ENCODE measurements around the gene RABL6.

Gene RABL6

DNA sequence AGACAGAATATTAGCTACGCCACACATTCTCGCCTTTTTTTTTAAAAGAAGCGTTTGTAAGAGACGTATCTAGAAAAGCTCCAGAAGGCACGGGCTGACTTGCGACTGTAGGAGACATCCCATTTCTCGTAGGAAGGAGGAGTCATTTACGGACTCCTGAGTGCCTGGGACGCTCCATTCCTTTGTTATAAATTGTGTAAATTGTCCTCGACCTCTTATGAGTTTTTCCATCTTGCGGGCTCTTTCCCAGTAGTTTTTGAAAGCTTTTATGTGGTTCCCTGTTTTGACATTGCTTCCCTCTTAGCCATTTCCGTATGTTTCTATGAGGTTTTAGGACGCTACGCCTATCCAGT lies 1.0 kb downstream of the RABL6 start:
- Mint-ChIP-seq H3K4me1 (ENCODE audit: low read depth) (peaks cover 44% of the 10 kb centered on the region), H3K4me3 (peak overlapping the region; percentile 80)

DNA sequence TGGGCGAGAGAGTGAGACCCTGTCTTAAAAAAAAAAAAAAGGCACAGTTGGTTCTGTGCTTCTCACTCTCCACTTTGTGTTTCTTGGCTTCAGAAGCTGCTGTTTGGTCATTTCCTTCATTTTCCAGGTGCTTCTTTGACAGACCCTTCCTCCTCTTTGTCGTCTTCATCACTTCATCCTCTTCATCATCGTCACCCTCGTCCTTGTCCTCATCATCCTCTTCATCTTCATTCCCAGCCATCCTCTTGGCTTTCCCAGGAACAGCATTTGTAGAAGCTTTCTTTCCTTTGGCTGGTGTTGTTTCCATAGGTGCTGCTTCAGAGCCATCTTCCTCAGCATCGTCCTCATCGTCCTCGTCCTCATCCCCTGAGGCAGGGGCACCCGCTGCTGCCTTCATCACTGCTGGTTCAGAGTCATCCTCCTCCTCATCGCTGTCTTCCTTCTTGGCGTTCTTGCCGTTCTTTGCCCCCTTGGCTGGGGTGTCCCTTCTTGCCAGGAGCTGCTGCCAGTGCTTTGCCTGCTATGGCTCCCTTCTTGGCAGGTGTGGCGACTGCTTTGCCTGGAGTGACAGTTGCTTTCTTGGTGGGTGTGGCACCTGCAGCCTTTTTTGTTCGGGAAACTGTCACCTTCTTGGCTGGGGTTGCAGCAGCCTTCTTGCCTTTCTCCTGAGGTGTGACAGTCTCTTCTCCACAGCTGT lies 7.1 kb downstream of the RABL6 start:
- DNase-seq: no peak
- Mint-ChIP-seq H3K4me1 (ENCODE audit: low read depth) (peaks cover 27% of the 10 kb centered on the region), H3K4me3 (no peak overlapping the region), H3K36me3 (ENCODE audit: low read depth) (peaks cover 71% of the 10 kb centered on the region), H3K9me3 (no peaks in the 10 kb centered on the region), H3K27ac (no peak overlapping the region), H3K27me3 (no peaks in the 10 kb centered on the region)

More for the DNA sequence above, 1.0 kb downstream of the RABL6 start:
- no peaks in the 10 kb centered on the region for H3K9me3 Mint-ChIP-seq
- no peak for DNase-seq
- H3K27me3 Mint-ChIP-seq: no peaks in the 10 kb centered on the region
- H3K27ac Mint-ChIP-seq: peak overlapping the region; percentile 82
- H3K36me3 Mint-ChIP-seq (ENCODE audit: low read depth): peaks cover 59% of the 10 kb centered on the region

DNA sequence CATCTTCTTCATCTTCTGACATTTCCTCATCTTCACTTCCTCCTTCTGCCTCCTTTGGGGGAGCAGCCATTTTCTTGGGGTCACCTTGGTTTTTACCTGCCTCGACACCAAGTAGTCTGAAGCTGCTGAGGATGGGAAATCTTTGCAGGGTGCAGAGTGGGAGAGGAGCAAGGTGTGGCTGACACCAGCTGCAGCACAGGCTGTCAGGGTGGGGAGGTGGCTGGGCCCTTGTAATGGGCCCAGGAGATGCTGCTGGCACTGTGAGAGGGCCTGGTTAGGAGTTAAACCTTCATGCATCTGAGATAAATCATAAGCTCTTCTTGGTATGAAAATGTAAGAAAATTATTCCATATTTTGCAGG lies 7.7 kb downstream of the RABL6 start:
- H3K27ac Mint-ChIP-seq: no peak overlapping the region
- H3K4me3 Mint-ChIP-seq: no peak overlapping the region
- peaks cover 68% of the 10 kb centered on the region for H3K36me3 Mint-ChIP-seq (ENCODE audit: low read depth)
- H3K27me3 Mint-ChIP-seq: no peaks in the 10 kb centered on the region
- peaks cover 23% of the 10 kb centered on the region for H3K4me1 Mint-ChIP-seq (ENCODE audit: low read depth)
- no peaks in the 10 kb centered on the region for H3K9me3 Mint-ChIP-seq
- DNase-seq: no peak

DNA sequence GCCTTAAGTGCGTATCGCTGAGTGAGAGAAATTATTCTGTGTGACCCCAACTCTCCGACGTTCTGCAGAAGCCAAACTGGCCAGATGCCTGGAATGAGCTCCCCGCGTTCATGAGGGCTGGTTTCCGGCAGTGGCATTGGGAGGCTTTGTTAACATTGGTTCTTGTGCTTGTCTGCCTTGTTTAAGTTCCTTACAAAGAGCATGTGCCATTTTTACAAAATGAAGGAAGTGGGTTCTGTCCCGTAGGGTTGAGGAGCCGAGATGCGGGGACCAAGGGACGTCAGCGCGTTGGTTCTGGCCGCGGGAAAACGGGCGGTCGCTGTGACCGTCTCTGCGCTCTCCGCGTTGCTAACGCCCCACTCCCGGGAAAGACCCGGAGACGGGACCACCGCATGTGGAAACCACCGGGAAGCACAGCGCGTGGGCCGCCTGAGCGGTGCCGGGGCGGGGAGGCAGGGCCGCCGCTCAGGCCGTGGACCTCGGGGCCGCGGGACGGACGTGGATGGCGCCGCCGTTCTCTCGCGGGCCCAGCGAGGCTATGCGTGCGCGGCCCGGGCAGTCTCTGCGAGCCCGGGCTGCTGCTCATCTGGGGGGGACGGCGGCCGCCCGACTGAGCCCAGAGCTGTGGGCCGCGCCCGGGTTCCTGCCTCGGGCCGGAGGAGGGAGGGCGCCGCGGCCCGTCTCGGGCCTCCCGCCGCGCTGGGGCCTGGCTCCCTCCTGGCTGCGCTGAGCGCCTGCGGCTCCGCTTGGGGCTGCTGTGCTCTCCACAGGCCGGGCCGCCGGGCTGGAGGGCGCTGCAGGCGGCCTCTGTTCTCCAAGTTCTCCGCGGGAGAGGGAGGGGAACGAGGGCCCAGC lies 13.4 kb downstream of the RABL6 start:
- peaks cover 56% of the 10 kb centered on the region for H3K36me3 Mint-ChIP-seq (ENCODE audit: low read depth)
- DNase-seq: no peak
- H3K4me3 Mint-ChIP-seq: no peak overlapping the region
- no peak overlapping the region for H3K27ac Mint-ChIP-seq
- peaks cover 8% of the 10 kb centered on the region for H3K4me1 Mint-ChIP-seq (ENCODE audit: low read depth)
- H3K9me3 Mint-ChIP-seq: no peaks in the 10 kb centered on the region
- H3K27me3 Mint-ChIP-seq: no peaks in the 10 kb centered on the region

DNA sequence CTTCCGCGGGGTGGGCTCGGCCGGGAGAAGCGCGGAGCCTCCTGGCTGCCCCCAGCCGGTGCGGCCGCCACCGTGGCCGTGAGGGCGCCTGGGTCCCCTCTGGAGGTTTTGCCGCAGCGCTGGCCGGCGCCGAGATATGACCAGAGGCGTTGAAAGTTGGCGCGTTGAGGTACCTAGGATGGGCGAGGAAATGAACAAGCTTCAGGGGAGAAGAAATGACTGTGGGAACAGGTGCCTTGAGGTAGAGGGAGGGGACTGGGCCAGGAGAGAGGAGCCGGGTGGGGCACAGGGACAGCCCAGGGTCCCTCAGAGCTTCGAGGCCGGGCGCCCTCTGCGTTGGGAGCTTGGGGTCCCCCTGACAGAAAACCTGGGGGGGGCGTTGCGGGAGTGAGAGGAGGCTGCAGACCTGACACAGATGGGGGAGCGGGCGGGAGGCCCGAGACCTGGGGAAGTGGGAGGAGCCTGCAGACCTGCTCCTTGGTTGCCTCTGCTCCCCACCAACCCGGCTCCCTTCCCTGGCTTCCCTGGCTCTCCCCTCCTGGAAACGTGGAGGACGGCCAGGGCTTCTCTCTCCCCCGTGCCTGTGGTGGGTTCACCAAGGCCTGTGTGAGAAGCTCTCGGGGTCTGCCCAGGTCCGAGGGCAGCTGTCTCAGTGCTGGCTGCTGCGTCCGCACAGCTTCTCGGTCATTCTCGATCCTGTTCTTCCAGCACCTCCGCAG lies 14.2 kb downstream of the RABL6 start:
- Mint-ChIP-seq H3K9me3 (no peaks in the 10 kb centered on the region), H3K36me3 (ENCODE audit: low read depth) (peaks cover 58% of the 10 kb centered on the region), H3K27ac (no peak overlapping the region)

DNA sequence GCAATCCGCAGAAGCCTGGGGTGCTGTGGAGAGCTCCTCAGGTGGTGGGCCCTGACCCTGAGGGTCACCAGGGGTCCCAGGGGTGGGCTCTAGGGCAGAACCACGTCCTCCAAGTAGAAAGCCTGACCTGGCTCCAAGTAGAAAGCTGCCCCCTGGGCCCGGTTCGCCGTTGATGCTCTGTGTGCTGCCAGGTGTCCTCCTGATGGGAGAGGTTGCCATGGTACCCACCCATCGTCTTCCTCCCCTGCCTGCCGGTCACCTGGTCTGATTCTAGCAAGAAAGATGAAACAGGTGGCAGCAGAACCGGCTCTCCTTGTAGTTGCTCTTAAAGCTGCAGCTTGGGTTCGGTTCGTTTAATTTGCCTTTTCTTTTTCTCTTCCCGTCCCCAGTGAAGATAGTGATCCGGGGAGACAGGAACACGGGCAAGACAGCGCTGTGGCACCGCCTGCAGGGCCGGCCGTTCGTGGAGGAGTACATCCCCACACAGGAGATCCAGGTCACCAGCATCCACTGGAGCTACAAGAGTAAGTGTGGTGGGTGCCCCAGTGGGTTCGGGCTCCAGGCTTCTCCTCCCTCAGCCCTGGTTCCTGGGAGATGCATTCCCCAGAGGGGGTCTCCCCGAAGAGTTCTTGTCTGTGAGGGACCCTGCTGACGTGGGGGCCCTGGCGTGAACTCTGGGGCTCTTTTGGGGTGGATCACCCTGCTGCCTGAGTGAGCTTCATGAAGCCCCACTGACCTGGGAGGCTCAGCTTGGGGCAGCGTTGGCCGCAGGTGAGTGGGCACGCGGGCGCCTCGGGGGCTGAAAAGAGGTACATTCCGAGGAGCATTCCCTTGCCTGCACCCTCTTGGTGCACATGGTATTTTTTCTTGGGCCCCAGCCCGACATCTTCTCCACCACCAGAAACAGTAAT lies 15.6 kb downstream of the RABL6 start:
- peaks cover 6% of the 10 kb centered on the region for H3K4me1 Mint-ChIP-seq (ENCODE audit: low read depth)
- peaks cover 57% of the 10 kb centered on the region for H3K36me3 Mint-ChIP-seq (ENCODE audit: low read depth)
- H3K27me3 Mint-ChIP-seq: no peaks in the 10 kb centered on the region
- H3K4me3 Mint-ChIP-seq: no peak overlapping the region
- no peaks in the 10 kb centered on the region for H3K9me3 Mint-ChIP-seq
- H3K27ac Mint-ChIP-seq: no peak overlapping the region
- no peak for DNase-seq

More for the DNA sequence above, 14.2 kb downstream of the RABL6 start:
- DNase-seq: no peak
- Mint-ChIP-seq H3K4me1 (ENCODE audit: low read depth) (peaks cover 7% of the 10 kb centered on the region), H3K27me3 (no peaks in the 10 kb centered on the region), H3K4me3 (no peak overlapping the region)

DNA sequence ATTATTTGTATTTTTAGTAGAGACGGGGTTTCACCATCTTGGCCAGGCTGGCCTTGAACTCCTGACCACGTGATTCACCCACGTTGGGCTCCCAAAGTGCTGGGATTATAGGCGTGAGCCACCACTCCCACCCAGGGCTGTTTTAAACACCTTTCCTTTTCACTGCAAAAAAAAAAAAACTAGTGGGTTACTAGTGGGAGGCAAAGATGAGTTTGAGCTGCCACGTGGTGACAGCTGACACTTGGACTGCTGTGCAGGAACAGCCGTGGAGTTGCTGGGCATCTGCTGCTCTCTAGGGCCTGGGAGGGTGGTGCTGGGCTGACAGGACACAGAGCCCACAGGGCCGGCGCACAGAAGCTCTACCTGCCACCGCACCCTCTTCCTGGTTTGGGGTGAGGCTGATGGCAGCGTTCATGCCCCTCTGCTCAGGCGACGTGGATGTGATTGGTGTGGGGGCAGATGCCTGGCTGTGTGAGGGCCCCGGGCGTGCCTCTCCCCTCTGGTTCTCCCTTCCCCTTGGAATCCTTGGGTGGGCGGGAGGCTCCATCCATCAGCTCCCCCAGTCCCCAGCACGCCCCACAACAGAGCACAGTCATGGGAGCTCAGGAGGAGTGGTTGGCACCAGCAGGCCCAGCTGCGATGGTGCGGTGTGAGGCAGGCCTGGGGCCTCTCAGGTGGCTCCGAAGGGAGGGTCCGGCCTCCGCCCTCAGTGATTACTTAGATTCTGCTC lies 16.9 kb downstream of the RABL6 start:
- no peak overlapping the region for H3K27ac Mint-ChIP-seq
- H3K4me1 Mint-ChIP-seq (ENCODE audit: low read depth): peaks cover 6% of the 10 kb centered on the region
- H3K36me3 Mint-ChIP-seq (ENCODE audit: low read depth): peaks cover 63% of the 10 kb centered on the region
- DNase-seq: no peak
- H3K9me3 Mint-ChIP-seq: no peaks in the 10 kb centered on the region
- no peaks in the 10 kb centered on the region for H3K27me3 Mint-ChIP-seq
- no peak overlapping the region for H3K4me3 Mint-ChIP-seq

DNA sequence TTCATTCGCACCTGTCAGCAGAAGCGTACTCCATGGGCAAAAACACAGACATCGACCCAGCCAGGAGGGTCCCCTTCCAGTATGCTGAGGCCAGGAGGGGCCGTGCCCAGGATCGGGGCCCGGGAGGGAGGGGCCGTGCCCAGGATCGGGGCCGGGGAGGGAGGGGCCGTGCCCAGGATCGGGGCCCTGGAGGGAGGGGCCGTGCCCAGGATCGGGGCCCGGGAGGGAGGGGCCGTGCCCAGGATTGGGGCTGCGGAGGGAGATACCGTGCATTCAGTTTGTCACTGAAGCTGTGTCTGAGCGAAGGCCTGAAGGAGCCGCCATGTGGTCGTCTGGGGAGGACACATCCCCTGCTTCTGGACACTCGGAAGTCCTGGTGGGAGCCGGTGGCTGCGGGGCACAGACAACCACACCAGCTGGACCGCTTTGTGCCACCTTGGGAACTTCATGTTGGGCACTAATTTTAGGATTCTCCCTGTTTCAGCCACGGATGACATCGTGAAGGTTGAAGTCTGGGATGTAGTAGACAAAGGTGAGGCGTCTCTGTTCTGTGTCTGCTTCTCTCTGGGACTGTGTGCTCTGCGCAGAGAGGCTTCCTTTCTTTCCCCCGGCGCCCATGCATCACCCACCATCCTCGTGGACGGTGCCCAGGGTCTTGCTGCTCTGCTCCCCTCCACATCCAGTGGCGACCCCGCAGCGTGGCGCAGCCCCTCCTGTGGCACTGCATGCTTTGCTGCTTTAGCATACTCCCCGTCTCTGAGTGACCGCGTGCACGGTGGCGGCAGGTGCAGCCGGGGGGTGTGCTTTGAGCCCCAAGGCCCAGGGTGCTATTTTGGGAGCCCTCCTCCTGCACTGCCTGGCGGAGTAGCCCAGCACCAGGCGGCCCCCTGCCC lies 17.8 kb downstream of the RABL6 start:
- H3K4me1 Mint-ChIP-seq (ENCODE audit: low read depth): peaks cover 6% of the 10 kb centered on the region
- peaks cover 70% of the 10 kb centered on the region for H3K36me3 Mint-ChIP-seq (ENCODE audit: low read depth)
- no peaks in the 10 kb centered on the region for H3K9me3 Mint-ChIP-seq

DNA sequence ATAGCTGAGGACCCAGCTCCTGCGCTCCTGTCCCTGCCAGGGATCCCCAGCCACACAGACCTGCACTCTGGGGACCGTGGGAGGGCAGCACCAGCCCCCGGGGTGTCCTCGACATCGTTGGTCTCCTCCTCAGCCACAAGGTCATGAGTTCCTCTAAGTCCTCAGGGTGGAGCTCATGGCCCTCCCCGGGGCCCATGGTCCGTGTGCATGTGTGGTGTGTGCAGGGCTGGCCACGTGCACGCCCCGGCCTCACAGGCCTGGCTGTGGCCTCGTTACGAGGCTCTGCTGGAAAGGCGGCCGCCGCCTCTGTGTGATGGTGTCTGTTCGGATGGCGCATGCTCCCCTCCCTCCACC lies 18.4 kb downstream of the RABL6 start:
- DNase-seq: no peak
- H3K9me3 Mint-ChIP-seq: no peaks in the 10 kb centered on the region
- no peaks in the 10 kb centered on the region for H3K27me3 Mint-ChIP-seq
- peaks cover 70% of the 10 kb centered on the region for H3K36me3 Mint-ChIP-seq (ENCODE audit: low read depth)
- peaks cover under 1% of the 10 kb centered on the region for H3K4me1 Mint-ChIP-seq (ENCODE audit: low read depth)
- no peak overlapping the region for H3K4me3 Mint-ChIP-seq
- H3K27ac Mint-ChIP-seq: no peak overlapping the region

More for the DNA sequence above, 17.8 kb downstream of the RABL6 start:
- Mint-ChIP-seq H3K27me3 (no peaks in the 10 kb centered on the region), H3K4me3 (no peak overlapping the region), H3K27ac (no peak overlapping the region)
- DNase-seq: no peak

DNA sequence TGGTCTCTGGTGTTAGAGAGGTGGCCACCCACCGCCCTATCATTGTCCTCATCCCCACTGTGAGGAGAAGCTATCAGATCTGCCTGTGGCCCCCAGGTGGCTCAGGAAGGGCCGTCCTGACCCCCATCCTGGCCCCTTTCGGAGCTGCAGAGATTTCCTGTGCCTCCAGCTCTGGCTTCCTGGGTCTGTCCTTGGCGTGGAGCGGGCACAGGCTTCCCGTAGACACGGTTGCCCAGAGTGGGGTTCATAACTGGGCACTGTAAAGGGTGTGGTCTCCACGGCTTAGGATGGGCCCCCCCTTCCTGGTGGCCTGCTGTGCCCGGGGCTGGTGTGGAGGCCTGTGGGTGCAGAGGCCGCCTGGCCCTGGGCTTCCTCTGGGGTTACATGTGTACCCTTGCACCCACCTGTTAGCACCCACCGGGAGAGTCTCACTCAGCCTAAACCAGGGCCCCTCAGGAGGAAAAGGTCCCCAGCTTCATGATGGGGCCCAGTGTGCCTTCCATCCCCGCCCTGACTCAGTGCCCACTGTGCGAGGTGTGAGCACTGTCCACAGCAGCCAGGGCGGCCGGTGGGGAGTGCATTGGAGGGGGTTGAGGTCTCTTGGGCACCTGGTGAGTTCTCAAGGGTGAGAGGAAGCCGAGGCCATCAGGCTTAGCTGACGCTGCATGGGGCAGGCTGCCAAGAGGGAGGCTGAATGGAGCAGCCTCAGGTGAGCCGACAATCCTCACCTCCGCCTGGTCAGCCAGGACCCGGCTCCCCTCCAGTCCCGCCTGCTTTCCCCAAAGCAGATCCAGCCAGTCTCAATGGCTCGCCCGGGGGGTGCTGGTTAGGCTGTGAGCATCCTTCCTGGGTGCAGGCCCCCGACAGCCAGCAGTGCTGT lies 19.2 kb downstream of the RABL6 start:
- H3K4me3 Mint-ChIP-seq: no peak overlapping the region
- no peaks in the 10 kb centered on the region for H3K4me1 Mint-ChIP-seq (ENCODE audit: low read depth)
- H3K9me3 Mint-ChIP-seq: no peaks in the 10 kb centered on the region
- H3K27me3 Mint-ChIP-seq: no peaks in the 10 kb centered on the region
- no peak overlapping the region for H3K27ac Mint-ChIP-seq
- peaks cover 77% of the 10 kb centered on the region for H3K36me3 Mint-ChIP-seq (ENCODE audit: low read depth)
- peak; percentile 23 for DNase-seq

DNA sequence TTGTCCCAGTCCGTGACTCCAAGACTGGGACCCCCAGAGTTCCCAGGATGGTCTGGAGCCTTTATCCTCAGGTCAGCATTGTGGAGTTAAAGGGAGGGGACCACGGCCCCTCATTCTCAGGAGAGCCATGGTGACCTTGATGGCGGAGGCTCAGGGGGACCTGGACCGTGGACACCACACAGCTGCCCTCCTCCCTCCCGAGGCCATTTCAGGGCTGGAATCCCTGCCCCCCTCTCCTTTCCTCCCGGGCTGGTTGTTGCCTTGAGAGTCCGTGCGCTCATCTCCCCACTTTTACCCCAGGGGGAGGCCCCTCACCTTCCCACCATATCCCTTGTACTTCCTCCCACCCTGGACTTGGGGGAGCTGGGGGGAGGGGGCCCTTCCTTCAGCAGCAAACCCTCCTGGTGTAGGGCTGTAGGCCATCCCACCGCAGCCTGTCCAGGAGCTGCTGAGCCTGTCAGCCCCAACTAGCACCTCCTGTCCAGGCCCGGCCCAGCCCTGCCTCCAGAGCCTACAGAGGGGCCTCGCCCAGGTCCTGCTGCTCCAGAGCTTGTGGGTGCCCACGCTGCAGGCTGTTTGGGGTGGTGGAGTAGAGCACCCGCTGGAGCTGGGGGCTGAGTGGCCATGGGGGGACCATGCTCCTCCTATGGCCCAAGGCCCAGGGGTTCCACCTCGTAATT lies 20.2 kb downstream of the RABL6 start:
- Mint-ChIP-seq H3K9me3 (no peaks in the 10 kb centered on the region), H3K4me3 (no peak overlapping the region), H3K36me3 (ENCODE audit: low read depth) (peaks cover 85% of the 10 kb centered on the region), H3K4me1 (ENCODE audit: low read depth) (no peaks in the 10 kb centered on the region), H3K27me3 (no peaks in the 10 kb centered on the region), H3K27ac (no peak overlapping the region)
- DNase-seq: no peak
